IMR-90 (cell line): ENCODE measurements around the gene LIN37. TPM values are rescaled to one million over a fixed set of nuclear protein-coding genes. Genes with fewer than 3 reads are reported as not detected.

Source experiments
- ATAC-seq: fragments of 200-7000 bp; cut with Tn5 transposase; 2 replicates; pipeline ENCODE4 v1.9.1; 2020; ENCODE audit warnings: low read depth, mild to moderate bottlenecking, moderate library complexity
- BruUV-seq: library from RNA; stranded (reverse); fragments of 400-500 nt; replicated peaks from 2 replicates; lab custom pipeline; 2021; lab: Mats Ljungman, UMichigan
- CTCF ChIA-PET: fragments of 300-600 bp; formaldehyde crosslinking; extraction: SDS; loops from one replicate; lab custom pipeline; 2021; ENCODE audit warnings: antibody characterized with exemption; lab: Yijun Ruan, JAX
- POLR2A ChIA-PET: fragments of 300-600 bp; sonication (Branson Sonifier 250); formaldehyde crosslinking; loops from one replicate; lab custom pipeline; 2022; ENCODE audit warnings: antibody characterized with exemption; ENCODE audit not compliant: unreplicated experiment; lab: Charles Lee
- DNase-seq: peaks from one replicate; pipeline ENCODE4 v3.0.0; 2013
- H2AFZ ChIP-seq: replicated peaks from 2 replicates; pipeline ENCODE3; 2013; ENCODE audit warnings: low read length, mild to moderate bottlenecking; ENCODE audit not compliant: poor library complexity
- H2AK5ac ChIP-seq: 2 replicates; pipeline ENCODE4 v1.6.1; 2013; ENCODE audit warnings: low read depth, low read length, inconsistent platforms
- H2AK9ac ChIP-seq: replicated peaks from 2 replicates; pipeline ENCODE3; 2013; ENCODE audit warnings: mild to moderate bottlenecking, low read depth, low read length, moderate library complexity; ENCODE audit not compliant: poor library complexity
- H2BK120ac ChIP-seq: 2 replicates; pipeline ENCODE4 v1.6.1; 2013; ENCODE audit warnings: low read depth, low read length, inconsistent platforms
- H2BK15ac ChIP-seq: 3 replicates; pipeline ENCODE4 v1.6.1; 2013; ENCODE audit warnings: low read depth, low read length, inconsistent platforms
- H2BK20ac ChIP-seq: 2 replicates; pipeline ENCODE4 v1.6.1; 2013; ENCODE audit warnings: low read depth, mild to moderate bottlenecking, inconsistent platforms, low read length, moderate library complexity
- H2BK5ac ChIP-seq: 2 replicates; pipeline ENCODE4 v1.6.1; 2013; ENCODE audit warnings: mild to moderate bottlenecking, low read depth, low read length, inconsistent platforms; ENCODE audit not compliant: poor library complexity, severe bottlenecking
- H3K14ac ChIP-seq: replicated peaks from 2 replicates; pipeline ENCODE4 v1.6.1; 2013; ENCODE audit warnings: low read depth, low read length, inconsistent platforms
- H3K18ac ChIP-seq: 2 replicates; pipeline ENCODE4 v1.6.1; 2013; ENCODE audit warnings: low read depth, low read length, control low read depth
- H3K23ac ChIP-seq: 2 replicates; pipeline ENCODE4 v1.6.1; 2013; ENCODE audit warnings: low read depth, low read length, inconsistent platforms
- H3K27ac ChIP-seq: 2 replicates; pipeline ENCODE4 v1.5.1; 2013; ENCODE audit warnings: mild to moderate bottlenecking, control low read depth, low read length; ENCODE audit not compliant: insufficient read depth
- H3K27me3 ChIP-seq: 2 replicates; pipeline ENCODE4 v1.6.1; 2013; ENCODE audit warnings: low read length; ENCODE audit not compliant: control insufficient read depth, insufficient read depth
- H3K36me3 ChIP-seq: 2 replicates; pipeline ENCODE4 v1.6.1; 2013; ENCODE audit warnings: low read length, mixed read lengths; ENCODE audit not compliant: control insufficient read depth, insufficient read depth
- H3K4ac ChIP-seq: 2 replicates; pipeline ENCODE4 v1.6.1; 2013; ENCODE audit warnings: low read depth, low read length, inconsistent platforms
- H3K4me1 ChIP-seq: 2 replicates; pipeline ENCODE4 v1.6.1; 2013; ENCODE audit warnings: low read length, mixed read lengths; ENCODE audit not compliant: control insufficient read depth, insufficient read depth
- H3K4me2 ChIP-seq: 2 replicates; pipeline ENCODE4 v1.6.1; 2013; ENCODE audit warnings: low read depth, mild to moderate bottlenecking, control low read depth, low read length, moderate library complexity
- H3K4me3 ChIP-seq: 2 replicates; pipeline ENCODE4 v1.5.1; 2013; ENCODE audit warnings: low read depth, mild to moderate bottlenecking, control low read depth, low read length, moderate library complexity; ENCODE audit not compliant: insufficient read depth
- H3K56ac ChIP-seq: 2 replicates; pipeline ENCODE4 v1.6.1; 2013; ENCODE audit warnings: low read length, inconsistent platforms; ENCODE audit not compliant: insufficient read depth; ENCODE audit errors: extremely low read depth
- H3K79me1 ChIP-seq, 2 experiments: 2 replicates each; pipeline ENCODE4 v1.6.1; 2013; ENCODE audit warnings: low read length in 2 of 2, inconsistent platforms in 1 of 2, low read depth in 1 of 2
- H3K9ac ChIP-seq: 2 replicates; pipeline ENCODE4 v1.6.1; 2013; ENCODE audit warnings: low read depth, low read length, control low read depth
- H3K9me1 ChIP-seq: 2 replicates; pipeline ENCODE4 v1.6.1; 2013; ENCODE audit warnings: low read length, inconsistent platforms; ENCODE audit not compliant: insufficient read depth
- H3K9me3 ChIP-seq: 2 replicates; pipeline ENCODE4 v1.6.1; 2013; ENCODE audit warnings: low read length; ENCODE audit not compliant: control insufficient read depth, insufficient read depth
- H4K20me1 ChIP-seq: 2 replicates; pipeline ENCODE4 v1.6.1; 2013; ENCODE audit warnings: low read length, inconsistent platforms; ENCODE audit not compliant: insufficient read depth
- H4K5ac ChIP-seq: 2 replicates; pipeline ENCODE4 v1.6.1; 2013; ENCODE audit warnings: mild to moderate bottlenecking, low read depth, low read length, control low read depth
- H4K8ac ChIP-seq, 2 experiments: 2 replicates each; pipeline ENCODE4 v1.6.1; 2013; ENCODE audit warnings: low read depth in 2 of 2, low read length in 2 of 2, control low read depth in 1 of 2, inconsistent platforms in 1 of 2
- H4K91ac ChIP-seq: 2 replicates; pipeline ENCODE4 v1.6.1; 2013; ENCODE audit warnings: low read depth, low read length, inconsistent platforms; ENCODE audit not compliant: insufficient read depth
- BHLHE40 ChIP-seq: fragments of 150-350 bp; IDR thresholded peaks from 2 replicates; pipeline ENCODE4 v1.6.1; 2016; ENCODE audit warnings: mild to moderate bottlenecking, low read depth, low read length
- CTCF ChIP-seq: conservative IDR thresholded peaks from 2 replicates; pipeline ENCODE4 v1.5.1; 2012; ENCODE audit warnings: mild to moderate bottlenecking, low read depth, low read length, improper control_type of control experiment
- MAFK ChIP-seq: IDR thresholded peaks from 2 replicates; pipeline ENCODE4 v1.6.1; 2012; ENCODE audit warnings: low read depth, low read length, improper control_type of control experiment
- MXI1 ChIP-seq: IDR thresholded peaks from 2 replicates; pipeline ENCODE4 v1.6.1; 2012; ENCODE audit warnings: low read depth, mild to moderate bottlenecking, low read length, moderate library complexity, borderline replicate concordance
- NFE2L2 ChIP-seq: fragments of 150-350 bp; IDR thresholded peaks from 2 replicates; pipeline ENCODE4 v1.6.1; 2016; ENCODE audit warnings: low read depth, mild to moderate bottlenecking, low read length
- POLR2A ChIP-seq: IDR thresholded peaks from 2 replicates; pipeline ENCODE4 v1.6.1; 2012; ENCODE audit warnings: mild to moderate bottlenecking, low read depth, low read length
- RAD21 ChIP-seq: IDR thresholded peaks from 2 replicates; pipeline ENCODE4 v1.6.1; 2012; ENCODE audit warnings: low read length, improper control_type of control experiment
- RFX5 ChIP-seq: IDR thresholded peaks from 2 replicates; pipeline ENCODE4 v1.8.0; 2012; ENCODE audit warnings: low read depth, mild to moderate bottlenecking, low read length, moderate library complexity
- USF2 ChIP-seq: fragments of 150-350 bp; IDR thresholded peaks from 2 replicates; pipeline ENCODE4 v1.6.1; 2017; ENCODE audit warnings: mild to moderate bottlenecking, antibody characterized with exemption, low read length, low read depth
- WGBS, 2 experiments: methylation state at CpG; one replicate each; pipeline versions ENCODE4 v1.1.5 to v1.1.7; 2013; ENCODE audit warnings: missing lambda C conversion rate in 2 of 2; ENCODE audit not compliant: insufficient read length in 1 of 2; ENCODE audit errors: extremely low coverage in 2 of 2; 5-methylcytosine and 5-hydroxymethylcytosine counted together
- dilution Hi-C: fragments of 300-500 bp; cut with HindIII; formaldehyde crosslinking; loops from one replicate; pipeline ENCODE4 v1.14.3; 2018; ENCODE audit warnings: low sequenced_read_pairs; ENCODE audit not compliant: unreplicated experiment
- in situ Hi-C: fragments of 300-500 bp; cut with MboI; formaldehyde crosslinking; loops from 3 replicates; pipeline ENCODE4 v1.14.3; 2019; ENCODE audit warnings: low sequenced_read_pairs, inconsistent platforms, mixed read lengths
- intact Hi-C: fragments of 100-400 bp; cut with micrococcal nuclease; formaldehyde crosslinking; loops from 2 replicates; pipeline ENCODE4 v1.10.0; 2022
- polyA plus RNA-seq, 3 experiments: library from polyadenylated mRNA; depleted of rRNA; stranded (reverse); fragments of >200 nt; gene quantifications; 2 replicates each; pipeline ENCODE4 v1.2.3, GENCODE V29; 2012; ENCODE audit warnings: low replicate concordance in 1 of 3
- total RNA-seq: library from RNA; depleted of rRNA; stranded (reverse); fragments of >200 nt; gene quantifications from 2 replicates; pipeline ENCODE4 v1.2.3, GENCODE V29; 2012

LIN37 gene
- total and polyA plus RNA-seq, 2 of the 4 experiments (the other 2 are of a cell fraction): 12.7 to 23.1 TPM

- peaks cover 7 to 18% of the 10 kb centered on the region in 2 experiments for H3K79me1 ChIP-seq
- H3K36me3 ChIP-seq: peaks cover 16% of the 10 kb centered on the region
- H3K14ac ChIP-seq: no peak overlapping the region
- no TSS peak for BruUV-seq
- 93% methylated on average over 3 of the region's 8 CpGs; no CpG with 5 or more reads in 1 of the 2 experiments for WGBS, 2 experiments
- H4K20me1 ChIP-seq: no peaks in the 10 kb centered on the region
- no peak overlapping the region for H4K5ac ChIP-seq
- H2BK120ac ChIP-seq: no peak overlapping the region
- no peaks in the 10 kb centered on the region for H3K9me3 ChIP-seq
- no peak overlapping the region for H3K56ac ChIP-seq
- H2BK5ac ChIP-seq: no peak overlapping the region
- ChIA-PET POLR2A (no interaction called here), CTCF (no interaction called here)
- intact Hi-C loops (no loop called here), in situ Hi-C loops (no loop called here), dilution Hi-C loops (no loop called here)
- H3K23ac ChIP-seq: no peak overlapping the region
- H2BK15ac ChIP-seq: no peak overlapping the region
- ATAC-seq (no peak), DNase-seq (no peak)
- no peak overlapping the region for H3K9ac ChIP-seq
- no peak overlapping the region for H2AFZ ChIP-seq
- H2BK20ac ChIP-seq: no peak overlapping the region
- no peak overlapping the region for H3K4ac ChIP-seq
- H3K9me1 ChIP-seq: peaks cover 6% of the 10 kb centered on the region; the same call in 1 of the 2 replicates
- no peak overlapping the region for H3K27ac ChIP-seq
- no peak overlapping the region for H3K18ac ChIP-seq
- no peaks in the 10 kb centered on the region for H3K27me3 ChIP-seq
- no peak overlapping the region for H2AK9ac ChIP-seq
- TF ChIP-seq RAD21: no peak
- TF ChIP-seq USF2: no peak
- no peak for TF ChIP-seq MXI1
- no peak for TF ChIP-seq BHLHE40
- TF ChIP-seq POLR2A: no peak
- no peak for TF ChIP-seq MAFK
- TF ChIP-seq NFE2L2: no peak
- TF ChIP-seq CTCF: no peak
- TF ChIP-seq RFX5: no peak
- H3K4me2 ChIP-seq: no peak overlapping the region
- peaks cover 6% of the 10 kb centered on the region for H3K4me1 ChIP-seq
- H2AK5ac ChIP-seq: no peak overlapping the region
- no peak overlapping the region for H4K8ac ChIP-seq
- no peak overlapping the region for H4K91ac ChIP-seq
- H3K4me3 ChIP-seq: no peak overlapping the region
Measured at GRCh38 chr19:35779033-35779432, 30.7 kb downstream of the LIN37 start.
